ENCODE results near the gene MINDY4B. TPM values are rescaled to one million over a fixed set of nuclear protein-coding genes. Genes with fewer than 3 reads are reported as not detected.

The MINDY4B gene
- total RNA-seq, 2 experiments from 2014 or later = not detected

- no peaks in the 10 kb centered on the region for H3K36me3 Mint-ChIP-seq (ENCODE audit: low read depth)
- intact Hi-C loops (cut with micrococcal nuclease) = no loop called here
- ATAC-seq (no peak), DNase-seq (no peak)
- TF ChIP-seq CTCF (IDR thresholded peaks at IDR 0.05) = no peak
- ChIA-PET CTCF (interaction anchor here (1.1 to 1.6 kb wide), 4 partner anchors 9 to 91 kb away, joined by 3 to 5 read pairs (median 5); no protein-coding TSS in a partner anchor), POLR2A (no interaction called here)
- H3K4me1 Mint-ChIP-seq (ENCODE audit: low read depth) = no peaks in the 10 kb centered on the region
- H3K9me3 Mint-ChIP-seq = no peaks in the 10 kb centered on the region
- peaks cover 4% of the 10 kb centered on the region for H3K27me3 Mint-ChIP-seq
- no peak overlapping the region for H3K4me3 Mint-ChIP-seq
- H3K27ac Mint-ChIP-seq = no peak overlapping the region
These were observed 26.2 kb downstream of the MINDY4B start for GRCh38 chr3:150878996-150879575.

- CTCF ChIA-PET = interaction anchor here (1.1 to 1.6 kb wide), 4 partner anchors 10 to 90 kb away, joined by 3 to 5 read pairs (median 5); no protein-coding TSS in a partner anchor
These were observed 26.9 kb downstream of the MINDY4B start for GRCh38 chr3:150878290-150878689.

GRCh38 chr3:150877303-150877702, 27.9 kb downstream of the MINDY4B start:
- CTCF ChIA-PET = interaction anchor here (1.6 kb wide), 1 partner anchor 12 kb away, joined by 5 read pairs; no protein-coding TSS in a partner anchor
- no peak overlapping the region for H3K4me3 Mint-ChIP-seq
- peaks cover 4% of the 10 kb centered on the region for H3K27me3 Mint-ChIP-seq
- TF ChIP-seq CTCF (IDR thresholded peaks at IDR 0.05) = no peak
- no peaks in the 10 kb centered on the region for H3K4me1 Mint-ChIP-seq (ENCODE audit: low read depth)
- POLR2A ChIA-PET = no interaction called here
- ATAC-seq (no peak), DNase-seq (no peak)
- H3K9me3 Mint-ChIP-seq = no peaks in the 10 kb centered on the region
- H3K27ac Mint-ChIP-seq = no peak overlapping the region
- intact Hi-C loops (cut with micrococcal nuclease) = no loop called here
- H3K36me3 Mint-ChIP-seq (ENCODE audit: low read depth) = no peaks in the 10 kb centered on the region

More at GRCh38 chr3:150878290-150878689, 26.9 kb downstream of the MINDY4B start:
- ATAC-seq = no peak
- intact Hi-C loops (cut with micrococcal nuclease) = no loop called here
- DNase-seq = no peak
- Mint-ChIP-seq H3K36me3 (ENCODE audit: low read depth) (no peaks in the 10 kb centered on the region), H3K27ac (no peak overlapping the region), H3K27me3 (peaks cover 4% of the 10 kb centered on the region), H3K9me3 (no peaks in the 10 kb centered on the region), H3K4me1 (ENCODE audit: low read depth) (no peaks in the 10 kb centered on the region), H3K4me3 (no peak overlapping the region)
- POLR2A ChIA-PET = no interaction called here
- TF ChIP-seq CTCF (IDR thresholded peaks at IDR 0.05) = no peak

GRCh38 chr3:150876611-150877265, 28.5 kb downstream of the MINDY4B start:
- Mint-ChIP-seq H3K4me3 (no peak overlapping the region), H3K27ac (no peak overlapping the region), H3K27me3 (peaks cover 2% of the 10 kb centered on the region), H3K4me1 (ENCODE audit: low read depth) (no peaks in the 10 kb centered on the region), H3K9me3 (no peaks in the 10 kb centered on the region), H3K36me3 (ENCODE audit: low read depth) (no peaks in the 10 kb centered on the region)
- TF ChIP-seq CTCF (IDR thresholded peaks at IDR 0.05) = no peak
- DNase-seq = no peak
- CTCF ChIA-PET = no interaction called here
- POLR2A ChIA-PET = no interaction called here
- ATAC-seq = no peak
- intact Hi-C loops (cut with micrococcal nuclease) = no loop called here

- intact Hi-C loops (cut with micrococcal nuclease) = no loop called here
- peak; percentile 47 for ATAC-seq
- H3K4me3 Mint-ChIP-seq = no peak overlapping the region
- ChIA-PET POLR2A (no interaction called here), CTCF (interaction anchor here (1.7 to 2.0 kb wide), 3 partner anchors 11 to 154 kb away, joined by 6 to 9 read pairs (median 8); no protein-coding TSS in a partner anchor)
- no peaks in the 10 kb centered on the region for H3K4me1 Mint-ChIP-seq (ENCODE audit: low read depth)
- TF ChIP-seq CTCF (IDR thresholded peaks at IDR 0.05) = no peak
- H3K27me3 Mint-ChIP-seq = no peaks in the 10 kb centered on the region
- H3K36me3 Mint-ChIP-seq (ENCODE audit: low read depth) = no peaks in the 10 kb centered on the region
- no peaks in the 10 kb centered on the region for H3K9me3 Mint-ChIP-seq
- no peak for DNase-seq
- no peak overlapping the region for H3K27ac Mint-ChIP-seq
These were observed 29.7 kb downstream of the MINDY4B start for GRCh38 chr3:150875548-150875947.

All from activated CD8-positive, alpha-beta T cell treated with anti-CD3 and anti-CD28 coated beads for 36 hours (primary cell).